Measurements from ENCODE around the gene HDAC4. TPM values are rescaled to one million over a fixed set of nuclear protein-coding genes. Genes with fewer than 3 reads are reported as not detected.
A peak's percentile ranks its signal among the peaks of the same experiment; 100 is the strongest.

Gene HDAC4
- polyA plus RNA-seq, 4 donors, result 12.0 to 14.1 (median 12.6) TPM

DNA sequence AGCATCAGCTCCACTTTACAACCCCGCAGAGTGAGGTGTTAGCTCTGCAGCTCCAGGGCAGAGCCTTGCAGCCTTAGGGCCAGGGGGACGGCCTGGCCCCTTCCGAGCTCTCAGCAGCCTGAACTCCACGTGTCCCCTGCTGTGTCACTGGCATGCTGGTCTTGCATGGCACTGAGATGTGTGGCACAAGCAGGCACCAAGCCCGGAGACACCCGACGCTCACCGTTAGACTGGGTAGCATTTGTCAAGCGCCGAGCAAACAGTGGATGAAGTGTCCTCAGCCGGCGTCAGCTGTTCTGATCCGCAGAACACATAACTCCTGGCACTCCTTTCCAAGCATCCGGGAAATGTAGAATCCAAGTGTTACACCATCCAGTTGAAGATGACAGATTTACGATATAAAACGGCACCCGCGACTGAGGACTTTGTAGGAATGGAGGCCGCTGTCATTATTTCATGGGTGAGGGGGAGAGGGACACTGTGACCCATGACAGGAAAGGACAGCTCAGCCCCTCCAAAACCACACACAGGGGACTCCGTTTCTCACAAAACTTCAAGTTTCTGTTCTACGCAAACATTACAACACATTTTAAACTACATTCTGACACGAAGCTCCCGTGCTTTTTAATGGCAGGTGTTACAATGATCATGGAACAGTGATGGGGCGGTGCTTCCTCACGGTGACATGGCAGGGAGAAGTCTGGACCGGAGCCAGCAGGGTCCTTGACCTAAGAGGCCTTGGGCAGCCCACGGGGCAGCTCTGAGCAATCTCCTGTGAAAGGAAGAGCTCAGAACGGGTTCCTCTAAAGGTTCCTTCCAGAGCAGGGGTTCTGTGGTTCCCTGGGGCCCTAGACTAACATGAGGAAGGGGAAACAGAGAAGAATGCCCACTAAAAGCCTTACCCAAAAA, 89.4 kb downstream of the HDAC4 start:
- DNase-seq (ENCODE audit: low read depth in 4 of 4, low spot score in 3 of 4), result peak in 1 of 4 donors; percentile 57

DNA sequence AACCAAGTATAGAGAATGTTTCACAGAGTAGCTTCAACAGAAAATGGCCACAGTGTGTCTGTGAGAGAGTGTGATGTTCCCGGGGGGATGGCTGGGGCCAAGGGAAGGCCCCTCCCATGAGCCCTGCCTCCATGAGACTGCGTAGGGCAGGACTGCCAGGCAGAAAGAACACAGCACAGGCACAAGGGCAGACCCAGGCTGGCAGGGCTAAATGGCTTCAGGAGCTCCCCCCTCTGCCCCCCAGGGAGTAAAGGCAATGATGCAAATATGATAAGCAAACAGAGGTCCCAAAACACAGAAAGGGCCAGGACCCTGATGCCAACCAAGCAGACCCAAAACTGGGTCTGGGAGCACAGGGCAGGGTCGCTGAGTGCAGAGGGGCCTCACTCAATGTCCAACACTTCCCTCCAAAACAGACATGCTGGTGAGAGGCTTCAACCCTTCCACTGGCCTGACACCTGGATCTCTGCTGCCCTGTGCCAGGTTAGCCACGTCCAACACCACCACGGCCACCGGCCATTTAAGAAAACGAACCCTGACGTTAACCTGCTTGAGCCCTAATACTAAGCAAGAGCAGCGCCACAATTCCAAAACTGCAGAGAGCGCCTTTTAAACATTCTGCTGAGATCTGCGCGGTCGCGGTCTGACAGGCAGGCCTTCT, 90.3 kb downstream of the HDAC4 start:
- DNase-seq (ENCODE audit: low read depth in 4 of 4, low spot score in 3 of 4), result no peak

DNA sequence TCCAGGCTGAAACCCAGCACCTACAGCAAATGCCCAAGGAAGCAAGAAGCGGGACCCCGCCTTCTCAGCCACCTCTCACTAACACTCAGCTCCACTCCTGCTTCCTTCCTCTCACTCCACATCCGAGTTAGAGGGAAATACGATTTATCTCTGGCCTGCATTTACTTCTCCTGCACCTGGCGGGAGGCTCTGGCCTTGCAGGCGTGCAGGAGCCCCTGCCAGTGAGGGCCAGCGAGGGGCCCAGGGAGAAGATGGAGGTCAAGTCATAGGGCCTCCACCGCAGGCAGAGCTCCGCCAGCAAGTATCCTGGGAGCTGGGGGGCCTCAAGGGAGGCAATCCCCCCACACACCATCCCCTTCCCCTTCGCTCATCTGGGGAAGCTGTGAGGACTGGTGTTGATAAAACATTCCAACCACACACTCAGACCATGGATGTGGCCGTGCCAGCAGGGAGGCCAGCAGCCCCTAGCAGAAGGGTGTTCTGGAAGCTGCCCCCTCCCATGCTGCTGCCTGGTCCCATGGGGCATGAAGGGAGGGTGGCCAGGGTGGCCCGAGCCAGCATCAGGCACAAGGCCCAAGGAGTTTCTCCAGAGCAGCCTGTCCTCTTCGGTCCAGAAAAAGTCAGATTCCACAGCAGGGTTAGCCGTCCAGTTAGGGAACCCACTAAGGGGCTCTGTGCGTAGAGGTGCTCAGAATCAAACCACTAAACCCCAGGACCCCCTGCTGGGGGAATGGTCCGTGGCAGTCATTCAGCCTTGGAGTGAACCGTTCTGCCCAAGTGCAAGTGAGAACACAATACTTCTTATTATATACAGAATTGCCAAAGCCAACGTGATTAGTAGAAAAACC, 91.2 kb downstream of the HDAC4 start:
- DNase-seq (ENCODE audit: low read depth in 4 of 4, low spot score in 3 of 4), result no peak

DNA sequence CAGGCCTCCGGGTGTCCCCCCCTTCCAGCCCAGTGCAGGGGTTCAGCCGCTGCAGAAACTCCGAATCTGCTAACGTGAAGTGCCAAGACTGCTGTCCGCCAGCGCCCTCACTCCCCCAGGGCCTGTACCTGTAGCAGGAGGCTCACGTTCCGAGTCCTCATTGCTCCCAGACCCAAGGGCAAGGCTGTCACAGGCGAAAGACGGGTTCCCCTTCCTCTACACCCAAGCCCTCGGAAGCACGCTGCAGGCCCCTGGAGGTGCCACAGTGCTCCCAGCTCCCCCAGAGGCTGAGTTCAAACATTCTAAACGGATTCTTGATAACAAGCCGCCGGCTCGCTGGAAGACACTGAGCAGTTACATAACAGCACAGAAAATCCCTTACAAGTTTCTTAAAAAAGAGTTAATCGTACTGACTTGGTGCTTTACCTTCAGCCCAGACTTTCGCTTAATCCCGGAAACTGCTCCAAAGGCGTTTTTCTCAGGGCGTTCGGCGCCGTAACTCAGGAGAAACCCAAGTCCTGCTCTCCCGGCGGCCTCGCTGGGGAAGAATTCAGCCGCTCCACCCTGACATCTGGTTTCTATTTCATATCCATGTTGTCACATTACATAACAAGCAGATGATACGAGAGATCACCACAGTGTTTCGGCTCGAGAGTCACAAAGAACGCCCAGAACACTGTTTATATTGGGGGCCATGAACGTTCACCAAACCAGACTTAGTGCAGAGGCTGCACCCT, 92.0 kb downstream of the HDAC4 start:
- DNase-seq (ENCODE audit: low read depth in 4 of 4, low spot score in 3 of 4), result no peak

DNA sequence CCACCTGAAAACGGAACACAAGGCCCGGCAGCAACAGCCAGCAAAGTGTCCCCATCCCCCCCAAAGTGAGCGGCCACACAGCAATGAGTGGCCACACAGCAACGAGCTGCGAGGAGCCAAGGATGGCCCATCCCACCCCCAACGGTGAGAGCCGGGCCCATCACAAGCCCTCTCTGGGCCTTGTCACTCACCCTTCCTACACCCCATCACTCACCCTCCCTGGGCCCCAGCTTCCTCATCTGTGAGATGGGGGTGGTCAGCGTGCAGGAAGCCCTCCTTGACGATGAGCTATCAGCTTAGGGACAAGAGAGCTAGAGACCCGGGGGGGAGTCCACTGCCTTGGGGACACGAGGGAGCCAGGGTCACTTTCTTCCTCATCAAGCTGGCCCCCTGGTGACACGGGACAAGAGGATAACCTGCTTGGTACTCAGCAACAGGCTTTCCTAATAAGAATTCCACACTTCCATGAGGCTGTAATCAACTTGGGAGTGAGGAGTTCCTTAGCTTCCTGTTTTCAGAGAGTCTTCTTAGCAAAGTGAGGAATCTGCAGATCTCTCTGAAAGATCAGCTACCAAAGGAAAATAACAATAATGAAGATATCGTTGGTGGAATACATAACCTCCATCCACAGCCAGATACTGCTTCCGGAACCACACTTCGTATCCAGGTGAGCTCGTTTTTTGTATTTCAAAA, 92.8 kb downstream of the HDAC4 start:
- no peak for DNase-seq (ENCODE audit: low read depth in 4 of 4, low spot score in 3 of 4)

DNA sequence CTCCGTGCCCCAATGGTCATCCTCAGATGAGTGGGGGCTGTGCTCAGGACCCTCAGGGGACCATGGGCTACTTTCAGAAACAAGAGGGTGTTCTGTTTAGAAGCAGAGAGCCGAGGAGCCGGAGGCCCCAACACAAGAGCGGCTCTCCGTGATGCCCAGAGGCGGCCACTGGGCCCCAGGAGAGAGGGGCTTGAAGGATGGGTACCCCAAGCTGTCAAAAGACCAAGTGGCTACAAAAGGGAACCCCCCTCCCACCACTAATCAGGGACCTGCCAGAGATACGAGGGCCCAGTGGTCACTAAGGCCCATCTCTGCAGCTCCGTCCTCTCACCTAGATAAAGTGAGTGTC, 93.6 kb downstream of the HDAC4 start:
- no peak for DNase-seq (ENCODE audit: low read depth in 4 of 4, low spot score in 3 of 4)

DNA sequence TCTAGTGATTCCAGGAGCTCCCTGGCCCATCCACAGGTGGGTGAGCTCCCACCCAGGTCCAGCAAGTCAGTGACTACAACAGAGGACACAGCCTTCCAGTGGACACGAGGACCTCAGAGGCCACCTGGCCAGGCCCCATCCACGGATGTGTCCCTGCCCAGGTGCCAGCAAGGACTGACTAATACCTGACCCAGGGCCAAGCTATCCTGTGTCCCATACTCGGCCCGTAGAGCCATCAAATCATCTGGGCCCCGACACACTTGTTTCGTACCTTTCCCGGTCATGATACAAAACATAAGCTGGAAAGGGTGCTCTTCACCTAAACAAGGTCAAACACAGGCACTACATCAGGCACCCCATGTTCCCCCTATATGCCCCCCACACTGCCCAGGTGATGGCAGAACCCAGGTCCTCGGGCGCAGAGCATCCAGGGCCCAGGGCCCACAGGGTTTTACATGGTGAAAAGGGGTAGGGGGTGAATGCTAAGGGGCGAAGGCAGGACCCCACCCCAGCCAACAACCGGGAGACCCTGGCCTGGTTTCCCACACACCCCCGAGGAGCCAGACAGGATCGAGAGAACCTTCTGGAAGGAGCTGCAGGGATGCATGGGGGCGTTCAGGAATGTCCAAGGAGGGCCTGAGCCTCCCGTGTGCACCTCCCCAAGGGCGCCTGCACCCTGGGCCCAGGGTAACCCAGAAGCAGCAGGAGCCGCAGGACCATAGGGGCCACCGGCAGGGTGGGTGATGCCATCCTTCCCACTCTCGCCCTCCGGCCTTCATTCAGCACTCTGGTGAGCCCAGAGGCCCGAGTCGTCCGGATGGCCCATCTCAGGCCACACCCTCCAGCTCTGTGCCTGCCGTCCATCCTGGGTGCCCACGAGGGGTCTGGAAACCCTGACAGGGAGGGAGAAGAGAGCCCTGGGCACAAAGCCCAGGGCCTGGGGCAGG, 94.3 kb downstream of the HDAC4 start:
- DNase-seq (ENCODE audit: low read depth in 4 of 4, low spot score in 3 of 4), result no peak

DNA sequence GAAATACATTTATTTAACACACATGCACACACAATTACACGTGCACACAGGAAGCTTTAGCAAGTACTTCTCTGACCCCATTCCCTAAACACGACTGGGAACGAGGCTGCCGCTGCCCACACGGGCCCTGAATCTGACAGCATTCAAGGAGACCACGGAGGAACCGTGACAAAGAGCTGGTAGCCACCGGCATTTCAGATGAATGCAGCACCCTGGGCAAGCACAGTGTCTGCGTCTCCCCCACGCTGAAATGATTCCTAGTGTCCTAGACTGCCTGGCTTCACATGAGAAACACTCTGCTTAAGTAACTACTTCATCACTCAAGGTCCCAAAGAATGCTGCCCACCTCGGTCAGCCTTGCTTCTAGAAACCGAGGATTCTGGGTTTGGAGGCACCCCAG, 95.0 kb downstream of the HDAC4 start:
- DNase-seq (ENCODE audit: low read depth in 4 of 4, low spot score in 3 of 4), result no peak

DNA sequence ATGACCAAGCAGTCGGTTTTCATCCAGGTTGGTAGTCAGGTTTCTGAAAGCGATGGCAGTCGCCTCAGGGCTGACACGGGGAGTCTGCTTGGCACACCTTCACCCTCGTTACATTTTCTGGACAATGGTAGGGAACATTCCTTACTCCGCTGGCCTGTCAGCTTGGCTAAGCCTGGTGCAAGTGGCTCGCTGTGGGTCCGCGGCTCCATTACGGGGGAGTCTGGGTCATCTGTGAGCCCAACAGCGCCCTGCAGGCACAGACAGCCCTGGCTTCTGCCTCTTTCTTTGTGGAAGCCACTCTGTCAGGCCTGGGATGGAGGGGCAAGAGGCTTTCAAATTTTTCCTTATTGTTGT, 95.6 kb downstream of the HDAC4 start:
- DNase-seq (ENCODE audit: low read depth in 4 of 4, low spot score in 3 of 4), result no peak

DNA sequence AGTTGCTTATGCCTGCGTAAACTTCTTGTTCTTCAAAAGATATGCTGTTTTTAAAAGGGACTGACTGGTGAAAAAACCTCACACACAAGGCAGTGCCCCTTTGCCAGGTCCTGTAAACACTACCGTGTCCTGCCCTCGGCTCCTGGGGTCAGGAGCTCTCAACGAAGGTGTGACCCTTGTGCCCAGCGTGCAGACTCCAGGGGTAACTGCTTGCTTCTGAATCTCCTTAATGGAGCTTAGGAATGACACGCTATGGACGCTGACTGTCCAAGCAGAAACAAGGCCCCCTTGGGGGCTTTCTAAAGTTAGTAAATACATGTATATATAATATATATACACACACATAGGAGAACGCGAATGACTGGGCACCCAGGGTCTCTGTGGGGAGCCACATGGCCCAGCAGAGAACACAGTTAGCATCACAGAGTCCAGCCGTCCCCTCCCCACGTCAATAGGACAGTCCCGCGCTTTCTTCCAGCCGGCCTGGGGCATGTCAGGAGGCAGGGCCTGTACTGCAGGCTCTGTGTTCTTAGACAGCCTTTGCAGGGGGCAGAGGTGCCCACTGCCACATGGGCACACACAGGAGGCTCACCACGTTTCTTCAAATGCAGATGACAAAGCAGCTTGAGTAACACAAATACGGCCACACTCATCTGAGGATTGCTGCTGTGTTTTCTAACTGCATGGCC, 96.1 kb downstream of the HDAC4 start:
- DNase-seq (ENCODE audit: low read depth in 4 of 4, low spot score in 3 of 4), result no peak

DNA sequence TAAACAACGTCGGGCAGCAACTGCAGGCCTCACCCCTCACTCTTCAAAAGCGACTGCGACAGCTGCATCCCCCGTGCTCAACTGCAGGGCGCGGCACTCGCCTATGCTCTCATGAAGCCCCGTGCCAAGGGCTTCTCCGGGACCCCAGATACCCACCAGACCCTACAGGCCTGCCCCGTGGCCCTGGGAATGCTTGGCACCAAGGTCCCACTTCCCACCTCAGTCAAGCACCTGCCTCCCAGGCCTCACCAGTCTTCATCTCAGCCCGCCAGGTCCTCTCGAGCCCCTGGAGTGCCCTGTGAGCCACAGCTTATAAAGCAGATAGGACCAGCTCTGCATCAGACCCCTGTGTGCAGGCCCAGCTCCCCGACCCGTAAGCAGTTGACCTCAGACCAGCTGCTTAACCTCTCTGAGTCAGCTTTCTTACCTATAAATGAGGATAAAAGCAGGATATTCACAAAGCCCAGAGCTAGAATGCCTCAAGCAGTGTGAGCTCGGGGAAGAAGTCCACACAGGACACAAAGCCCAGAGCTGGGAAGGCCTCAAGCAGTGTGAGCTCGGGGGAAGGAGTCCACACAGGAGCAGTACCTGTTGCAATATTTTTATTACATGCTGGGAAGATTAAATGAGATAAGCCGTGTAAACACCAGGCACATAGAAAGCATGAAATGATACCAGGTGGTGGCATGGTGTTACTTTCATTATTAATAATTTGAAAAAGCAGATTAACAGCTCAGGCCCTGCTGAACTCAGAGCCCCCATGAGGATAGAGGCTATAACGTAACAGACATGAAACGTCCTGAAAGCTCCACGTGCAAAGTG, 96.9 kb downstream of the HDAC4 start:
- DNase-seq (ENCODE audit: low read depth in 4 of 4, low spot score in 3 of 4), result no peak

DNA sequence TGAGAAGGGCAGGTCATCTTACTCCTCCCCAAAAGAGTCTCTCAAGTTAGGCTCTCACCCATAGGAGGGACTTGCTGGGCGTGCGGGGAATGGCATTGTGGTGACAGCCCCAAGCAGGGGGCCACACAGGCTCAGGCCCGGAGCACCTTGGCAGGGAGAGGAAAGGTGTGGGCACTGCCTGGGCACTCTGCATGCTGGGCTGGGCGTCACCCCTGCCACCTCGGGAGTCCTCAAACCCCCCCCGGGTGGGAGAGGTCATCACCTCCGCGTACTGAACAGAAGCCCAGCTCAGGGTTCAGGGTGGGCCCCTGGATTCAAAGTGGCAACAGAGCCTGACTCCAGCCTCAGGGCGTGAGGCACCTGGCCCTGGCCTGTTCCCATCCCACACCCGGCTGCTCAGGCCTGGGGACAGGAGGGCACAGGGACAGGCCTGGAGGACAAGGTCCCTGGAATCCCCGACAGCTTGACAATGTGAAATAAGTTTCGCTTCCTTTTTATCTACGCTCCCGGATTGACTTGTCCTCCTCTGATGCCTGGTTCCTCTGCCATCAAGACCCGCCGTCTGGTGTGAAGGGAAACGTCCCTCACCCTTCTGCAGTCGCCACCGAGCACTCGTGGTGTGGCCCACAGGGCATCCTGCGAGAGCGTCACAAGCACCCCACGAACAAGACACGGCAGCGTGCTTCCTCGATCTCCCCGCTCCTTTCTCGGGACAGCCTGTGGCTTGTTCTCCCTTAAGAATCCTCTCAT, 97.8 kb downstream of the HDAC4 start:
- DNase-seq (ENCODE audit: low read depth in 4 of 4, low spot score in 3 of 4), result no peak

DNA sequence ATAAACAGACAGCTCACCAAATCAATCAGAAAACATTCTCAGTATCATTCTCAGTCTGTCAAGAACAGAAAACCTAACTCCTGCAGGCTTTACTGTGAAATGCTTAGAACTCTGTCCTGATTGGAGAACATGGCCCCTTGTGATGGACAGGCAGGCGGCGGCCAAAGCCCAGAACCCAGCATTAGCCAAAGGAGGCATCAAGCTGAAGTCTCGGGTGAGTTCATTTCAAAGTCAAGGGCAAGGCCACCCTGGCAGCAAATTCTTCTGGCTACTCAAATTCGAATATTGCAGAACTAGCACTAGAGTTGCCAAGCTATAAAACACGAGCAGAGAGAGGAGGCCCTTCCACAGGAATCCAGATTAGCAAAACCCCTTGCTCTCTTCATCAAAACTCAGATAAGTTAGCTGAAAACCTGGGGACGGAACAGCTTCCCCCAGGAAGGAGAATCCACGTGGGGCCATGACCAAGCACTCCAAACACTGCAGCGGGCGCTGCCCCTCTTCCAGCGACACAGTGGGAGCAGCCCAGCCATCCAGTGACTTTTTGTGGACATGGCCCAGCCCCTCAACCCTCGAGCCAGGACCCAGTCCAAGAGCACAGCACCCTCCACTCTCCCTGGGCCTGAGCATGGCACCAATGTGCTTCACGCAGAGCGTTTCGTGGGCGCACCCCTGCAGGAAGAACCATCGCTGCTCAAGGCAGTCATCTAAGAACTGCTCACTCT, 98.6 kb downstream of the HDAC4 start:
- DNase-seq (ENCODE audit: low read depth in 4 of 4, low spot score in 3 of 4), result no peak

DNA sequence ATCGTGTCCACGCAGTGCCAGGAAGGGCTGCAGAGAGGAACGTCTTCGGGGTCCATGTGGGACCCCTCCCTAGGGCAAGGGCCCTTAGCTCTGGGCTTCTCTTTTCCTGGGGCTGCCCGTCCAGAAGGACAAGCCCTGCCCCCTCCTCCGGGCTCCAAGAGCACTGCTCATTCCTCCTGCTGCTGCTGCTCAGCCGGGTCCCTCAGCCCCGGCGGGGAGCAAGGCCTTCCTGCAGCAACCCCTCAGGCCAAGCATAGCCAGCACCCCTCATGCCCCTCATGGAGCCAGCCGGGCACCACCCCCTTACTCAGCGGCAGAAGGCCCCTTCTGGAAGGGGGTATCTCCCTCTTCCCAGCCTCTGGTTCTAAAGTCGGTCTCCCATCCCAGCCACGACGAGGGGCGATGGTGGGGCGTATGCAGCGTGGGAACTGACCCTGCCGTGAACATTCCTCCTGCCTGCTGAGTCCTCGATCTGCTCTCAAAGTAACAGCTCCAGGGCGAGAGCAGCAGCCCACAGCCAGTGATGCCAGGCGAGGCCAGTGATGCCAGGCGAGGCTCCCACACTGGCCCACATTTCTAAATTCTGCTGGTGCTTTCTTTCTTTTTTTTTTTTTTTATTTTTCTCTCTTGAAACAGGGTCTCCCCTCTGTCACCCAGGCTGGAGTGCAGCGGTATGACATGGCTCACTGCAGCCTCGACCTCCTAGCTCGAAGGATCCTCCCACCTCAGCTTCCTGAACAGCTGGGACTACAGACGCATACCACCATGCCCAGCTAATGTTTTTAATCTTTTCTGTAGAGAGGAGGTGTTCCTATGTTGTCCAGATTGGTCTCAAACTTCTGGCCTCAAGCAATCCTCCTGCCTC, 99.7 kb downstream of the HDAC4 start:
- no peak for DNase-seq (ENCODE audit: low read depth in 4 of 4, low spot score in 3 of 4)

DNA sequence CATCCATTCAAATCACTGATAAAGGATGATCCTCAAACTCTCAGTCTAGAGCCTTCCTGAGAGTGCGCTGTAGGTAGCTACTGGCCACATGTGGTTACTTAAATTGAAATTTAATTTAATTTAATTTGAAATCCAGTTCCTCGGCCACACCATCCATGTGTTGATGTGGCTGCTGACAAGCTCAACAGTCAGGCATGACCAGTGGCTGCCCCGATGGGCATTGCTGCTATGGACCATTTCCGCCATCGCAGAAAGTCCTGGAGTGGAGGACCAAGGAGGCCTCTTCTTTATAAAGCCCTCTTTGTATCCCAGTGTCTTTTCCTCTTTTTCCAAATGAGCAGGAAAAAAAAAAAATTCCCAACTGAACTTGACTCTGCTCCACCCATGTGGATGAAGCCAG, 100.6 kb downstream of the HDAC4 start:
- no peak for DNase-seq (ENCODE audit: low read depth in 4 of 4, low spot score in 3 of 4)
